Non-pigmented ciliary epithelial cell (primary cell): ENCODE data around the gene MEGF10.

Experiments
- DNase-seq: peaks from one replicate; pipeline ENCODE4 v3.0.0-alpha.2; 2010; ENCODE audit warnings: low read depth

Gene MEGF10

GRCh38 chr5:127411381-127411780 is 120.8 kb downstream of the MEGF10 start:
- no peak for DNase-seq

- no peak for DNase-seq
These were observed 122.1 kb downstream of the MEGF10 start for GRCh38 chr5:127412698-127413097.

- DNase-seq = no peak
These were observed 124.4 kb downstream of the MEGF10 start for GRCh38 chr5:127415034-127415433.

- DNase-seq = no peak
These were observed 126.3 kb downstream of the MEGF10 start for GRCh38 chr5:127416906-127417305.

- no peak for DNase-seq
These were observed 126.9 kb downstream of the MEGF10 start for GRCh38 chr5:127417528-127417927.

- DNase-seq = no peak
These were observed 127.8 kb downstream of the MEGF10 start for GRCh38 chr5:127418367-127418766.

GRCh38 chr5:127418974-127419682 is 128.5 kb downstream of the MEGF10 start:
- no peak for DNase-seq

- DNase-seq = no peak
These were observed 129.2 kb downstream of the MEGF10 start for GRCh38 chr5:127419683-127420257.

GRCh38 chr5:127420758-127421157 is 130.2 kb downstream of the MEGF10 start:
- no peak for DNase-seq

- DNase-seq = no peak
These were observed 130.9 kb downstream of the MEGF10 start for GRCh38 chr5:127421471-127421870.

- no peak for DNase-seq
These were observed 132.7 kb downstream of the MEGF10 start for GRCh38 chr5:127423173-127423798.

- DNase-seq = no peak
These were observed 134.4 kb downstream of the MEGF10 start for GRCh38 chr5:127425037-127425436.

GRCh38 chr5:127425868-127426267 is 135.3 kb downstream of the MEGF10 start:
- no peak for DNase-seq

GRCh38 chr5:127426661-127427060 is 136.1 kb downstream of the MEGF10 start:
- DNase-seq = no peak

- no peak for DNase-seq
These were observed 137.7 kb downstream of the MEGF10 start for GRCh38 chr5:127428276-127428675.

- DNase-seq = no peak
These were observed 138.2 kb downstream of the MEGF10 start for GRCh38 chr5:127428748-127429147.

GRCh38 chr5:127429928-127430327 is 139.3 kb downstream of the MEGF10 start:
- no peak for DNase-seq

- DNase-seq = no peak
These were observed 140.0 kb downstream of the MEGF10 start for GRCh38 chr5:127430627-127431026.

- DNase-seq = no peak
These were observed 141.5 kb downstream of the MEGF10 start for GRCh38 chr5:127431977-127432585.

GRCh38 chr5:127433526-127433925 is 142.9 kb downstream of the MEGF10 start:
- no peak for DNase-seq

- DNase-seq = no peak
These were observed 144.0 kb downstream of the MEGF10 start for GRCh38 chr5:127434588-127434987.

GRCh38 chr5:127435821-127436220 is 145.2 kb downstream of the MEGF10 start:
- DNase-seq = no peak

GRCh38 chr5:127439644-127440043 is 149.0 kb downstream of the MEGF10 start:
- DNase-seq = no peak
